IMR-90 (cell line): ENCODE results near the gene LIPN. TPM values are rescaled to one million over a fixed set of nuclear protein-coding genes. Genes with fewer than 3 reads are reported as not detected.

Source experiments
- ATAC-seq: fragments of 200-7000 bp; cut with Tn5 transposase; 2 replicates; pipeline ENCODE4 v1.9.1; 2020; ENCODE audit warnings: low read depth, mild to moderate bottlenecking, moderate library complexity
- BruUV-seq: library from RNA; stranded (reverse); fragments of 400-500 nt; replicated peaks from 2 replicates; lab custom pipeline; 2021; lab: Mats Ljungman, UMichigan
- CTCF ChIA-PET: fragments of 300-600 bp; formaldehyde crosslinking; extraction: SDS; loops from one replicate; lab custom pipeline; 2021; ENCODE audit warnings: antibody characterized with exemption; lab: Yijun Ruan, JAX
- POLR2A ChIA-PET: fragments of 300-600 bp; sonication (Branson Sonifier 250); formaldehyde crosslinking; loops from one replicate; lab custom pipeline; 2022; ENCODE audit warnings: antibody characterized with exemption; ENCODE audit not compliant: unreplicated experiment; lab: Charles Lee
- DNase-seq: peaks from one replicate; pipeline ENCODE4 v3.0.0; 2013
- H2AFZ ChIP-seq: replicated peaks from 2 replicates; pipeline ENCODE3; 2013; ENCODE audit warnings: low read length, mild to moderate bottlenecking; ENCODE audit not compliant: poor library complexity
- H2AK5ac ChIP-seq: 2 replicates; pipeline ENCODE4 v1.6.1; 2013; ENCODE audit warnings: low read depth, low read length, inconsistent platforms
- H2AK9ac ChIP-seq: replicated peaks from 2 replicates; pipeline ENCODE3; 2013; ENCODE audit warnings: mild to moderate bottlenecking, low read depth, low read length, moderate library complexity; ENCODE audit not compliant: poor library complexity
- H2BK120ac ChIP-seq: 2 replicates; pipeline ENCODE4 v1.6.1; 2013; ENCODE audit warnings: low read depth, low read length, inconsistent platforms
- H2BK15ac ChIP-seq: 3 replicates; pipeline ENCODE4 v1.6.1; 2013; ENCODE audit warnings: low read depth, low read length, inconsistent platforms
- H2BK20ac ChIP-seq: 2 replicates; pipeline ENCODE4 v1.6.1; 2013; ENCODE audit warnings: low read depth, mild to moderate bottlenecking, inconsistent platforms, low read length, moderate library complexity
- H2BK5ac ChIP-seq: 2 replicates; pipeline ENCODE4 v1.6.1; 2013; ENCODE audit warnings: mild to moderate bottlenecking, low read depth, low read length, inconsistent platforms; ENCODE audit not compliant: poor library complexity, severe bottlenecking
- H3K14ac ChIP-seq: replicated peaks from 2 replicates; pipeline ENCODE4 v1.6.1; 2013; ENCODE audit warnings: low read depth, low read length, inconsistent platforms
- H3K18ac ChIP-seq: 2 replicates; pipeline ENCODE4 v1.6.1; 2013; ENCODE audit warnings: low read depth, low read length, control low read depth
- H3K23ac ChIP-seq: 2 replicates; pipeline ENCODE4 v1.6.1; 2013; ENCODE audit warnings: low read depth, low read length, inconsistent platforms
- H3K27ac ChIP-seq: 2 replicates; pipeline ENCODE4 v1.5.1; 2013; ENCODE audit warnings: mild to moderate bottlenecking, control low read depth, low read length; ENCODE audit not compliant: insufficient read depth
- H3K27me3 ChIP-seq: 2 replicates; pipeline ENCODE4 v1.6.1; 2013; ENCODE audit warnings: low read length; ENCODE audit not compliant: control insufficient read depth, insufficient read depth
- H3K36me3 ChIP-seq: 2 replicates; pipeline ENCODE4 v1.6.1; 2013; ENCODE audit warnings: low read length, mixed read lengths; ENCODE audit not compliant: control insufficient read depth, insufficient read depth
- H3K4ac ChIP-seq: 2 replicates; pipeline ENCODE4 v1.6.1; 2013; ENCODE audit warnings: low read depth, low read length, inconsistent platforms
- H3K4me1 ChIP-seq: 2 replicates; pipeline ENCODE4 v1.6.1; 2013; ENCODE audit warnings: low read length, mixed read lengths; ENCODE audit not compliant: control insufficient read depth, insufficient read depth
- H3K4me2 ChIP-seq: 2 replicates; pipeline ENCODE4 v1.6.1; 2013; ENCODE audit warnings: low read depth, mild to moderate bottlenecking, control low read depth, low read length, moderate library complexity
- H3K4me3 ChIP-seq: 2 replicates; pipeline ENCODE4 v1.5.1; 2013; ENCODE audit warnings: low read depth, mild to moderate bottlenecking, control low read depth, low read length, moderate library complexity; ENCODE audit not compliant: insufficient read depth
- H3K56ac ChIP-seq: 2 replicates; pipeline ENCODE4 v1.6.1; 2013; ENCODE audit warnings: low read length, inconsistent platforms; ENCODE audit not compliant: insufficient read depth; ENCODE audit errors: extremely low read depth
- H3K79me1 ChIP-seq, 2 experiments: 2 replicates each; pipeline ENCODE4 v1.6.1; 2013; ENCODE audit warnings: low read length in 2 of 2, inconsistent platforms in 1 of 2, low read depth in 1 of 2
- H3K9ac ChIP-seq: 2 replicates; pipeline ENCODE4 v1.6.1; 2013; ENCODE audit warnings: low read depth, low read length, control low read depth
- H3K9me1 ChIP-seq: 2 replicates; pipeline ENCODE4 v1.6.1; 2013; ENCODE audit warnings: low read length, inconsistent platforms; ENCODE audit not compliant: insufficient read depth
- H3K9me3 ChIP-seq: 2 replicates; pipeline ENCODE4 v1.6.1; 2013; ENCODE audit warnings: low read length; ENCODE audit not compliant: control insufficient read depth, insufficient read depth
- H4K20me1 ChIP-seq: 2 replicates; pipeline ENCODE4 v1.6.1; 2013; ENCODE audit warnings: low read length, inconsistent platforms; ENCODE audit not compliant: insufficient read depth
- H4K5ac ChIP-seq: 2 replicates; pipeline ENCODE4 v1.6.1; 2013; ENCODE audit warnings: mild to moderate bottlenecking, low read depth, low read length, control low read depth
- H4K8ac ChIP-seq, 2 experiments: 2 replicates each; pipeline ENCODE4 v1.6.1; 2013; ENCODE audit warnings: low read depth in 2 of 2, low read length in 2 of 2, control low read depth in 1 of 2, inconsistent platforms in 1 of 2
- H4K91ac ChIP-seq: 2 replicates; pipeline ENCODE4 v1.6.1; 2013; ENCODE audit warnings: low read depth, low read length, inconsistent platforms; ENCODE audit not compliant: insufficient read depth
- BHLHE40 ChIP-seq: fragments of 150-350 bp; IDR thresholded peaks from 2 replicates; pipeline ENCODE4 v1.6.1; 2016; ENCODE audit warnings: mild to moderate bottlenecking, low read depth, low read length
- CEBPB ChIP-seq: IDR thresholded peaks from 2 replicates; pipeline ENCODE4 v1.6.1; 2012; ENCODE audit warnings: low read depth, low read length, improper control_type of control experiment
- CHD1 ChIP-seq: IDR thresholded peaks from 2 replicates; pipeline ENCODE4 v1.6.1; 2012; ENCODE audit warnings: low read depth, low read length, improper control_type of control experiment
- FOS ChIP-seq: fragments of 150-350 bp; IDR thresholded peaks from 2 replicates; pipeline ENCODE4 v1.6.1; 2016; ENCODE audit warnings: low read depth, low read length
- MAFK ChIP-seq: IDR thresholded peaks from 2 replicates; pipeline ENCODE4 v1.6.1; 2012; ENCODE audit warnings: low read depth, low read length, improper control_type of control experiment
- MAZ ChIP-seq: IDR thresholded peaks from 2 replicates; pipeline ENCODE4 v1.6.1; 2012; ENCODE audit warnings: low read depth, mild to moderate bottlenecking, low read length, improper control_type of control experiment, moderate library complexity, borderline replicate concordance
- MXI1 ChIP-seq: IDR thresholded peaks from 2 replicates; pipeline ENCODE4 v1.6.1; 2012; ENCODE audit warnings: low read depth, mild to moderate bottlenecking, low read length, moderate library complexity, borderline replicate concordance
- NFE2L2 ChIP-seq: fragments of 150-350 bp; IDR thresholded peaks from 2 replicates; pipeline ENCODE4 v1.6.1; 2016; ENCODE audit warnings: low read depth, mild to moderate bottlenecking, low read length
- RAD21 ChIP-seq: IDR thresholded peaks from 2 replicates; pipeline ENCODE4 v1.6.1; 2012; ENCODE audit warnings: low read length, improper control_type of control experiment
- RCOR1 ChIP-seq: IDR thresholded peaks from 2 replicates; pipeline ENCODE4 v1.6.1; 2012; ENCODE audit warnings: mild to moderate bottlenecking, low read length, improper control_type of control experiment; ENCODE audit not compliant: insufficient replicate concordance
- RFX5 ChIP-seq: IDR thresholded peaks from 2 replicates; pipeline ENCODE4 v1.8.0; 2012; ENCODE audit warnings: low read depth, mild to moderate bottlenecking, low read length, moderate library complexity
- WGBS, 2 experiments: methylation state at CpG; one replicate each; pipeline versions ENCODE4 v1.1.5 to v1.1.7; 2013; ENCODE audit warnings: missing lambda C conversion rate in 2 of 2; ENCODE audit not compliant: insufficient read length in 1 of 2; ENCODE audit errors: extremely low coverage in 2 of 2; 5-methylcytosine and 5-hydroxymethylcytosine counted together
- dilution Hi-C: fragments of 300-500 bp; cut with HindIII; formaldehyde crosslinking; loops from one replicate; pipeline ENCODE4 v1.14.3; 2018; ENCODE audit warnings: low sequenced_read_pairs; ENCODE audit not compliant: unreplicated experiment
- in situ Hi-C: fragments of 300-500 bp; cut with MboI; formaldehyde crosslinking; loops from 3 replicates; pipeline ENCODE4 v1.14.3; 2019; ENCODE audit warnings: low sequenced_read_pairs, inconsistent platforms, mixed read lengths
- intact Hi-C: fragments of 100-400 bp; cut with micrococcal nuclease; formaldehyde crosslinking; loops from 2 replicates; pipeline ENCODE4 v1.10.0; 2022
- polyA plus RNA-seq, 3 experiments: library from polyadenylated mRNA; depleted of rRNA; stranded (reverse); fragments of >200 nt; gene quantifications; 2 replicates each; pipeline ENCODE4 v1.2.3, GENCODE V29; 2012; ENCODE audit warnings: low replicate concordance in 1 of 3
- total RNA-seq: library from RNA; depleted of rRNA; stranded (reverse); fragments of >200 nt; gene quantifications from 2 replicates; pipeline ENCODE4 v1.2.3, GENCODE V29; 2012
- TF ChIP-seq, protein P1 (sequence below): fragments of 150-350 bp; IDR thresholded peaks from 2 replicates; pipeline ENCODE4 v1.6.1; 2017; ENCODE audit warnings: mild to moderate bottlenecking, antibody characterized with exemption, low read length, low read depth
- TF ChIP-seq, protein P2 (sequence below): fragments of 150-350 bp; IDR thresholded peaks from 2 replicates; pipeline ENCODE4 v1.6.1; 2016; ENCODE audit warnings: low read depth, mild to moderate bottlenecking, low read length, moderate library complexity, borderline replicate concordance
- TF ChIP-seq, protein P3 (sequence below): conservative IDR thresholded peaks from 2 replicates; pipeline ENCODE4 v1.5.1; 2012; ENCODE audit warnings: mild to moderate bottlenecking, low read depth, low read length, improper control_type of control experiment

Gene LIPN
- total and polyA plus RNA-seq, 2 of the 4 experiments (the other 2 are of a cell fraction), result not detected

GRCh38 chr10:88781206-88781605 is 21.4 kb downstream of the LIPN start:
- Histone ChIP-seq H2AFZ (no peak overlapping the region), H3K27ac (no peak overlapping the region), H4K8ac (no peak overlapping the region), H3K9ac (no peak overlapping the region), H3K79me1 (no peaks in the 10 kb centered on the region), H3K14ac (no peak overlapping the region), H2BK5ac (no peak overlapping the region), H3K4me1 (no peaks in the 10 kb centered on the region), H4K20me1 (no peaks in the 10 kb centered on the region), H3K23ac (no peak overlapping the region), H4K5ac (no peak overlapping the region), H3K18ac (no peak overlapping the region), H2BK15ac (no peak overlapping the region), H3K56ac (no peak overlapping the region), H3K4ac (no peak overlapping the region), H3K4me3 (no peak overlapping the region), H2AK9ac (no peak overlapping the region), H2BK120ac (no peak overlapping the region), H3K27me3 (peaks cover 3% of the 10 kb centered on the region; the same call in 1 of the 2 replicates), H2AK5ac (no peak overlapping the region), H3K4me2 (no peak overlapping the region), H2BK20ac (no peak overlapping the region), H3K9me3 (no peaks in the 10 kb centered on the region), H4K91ac (no peak overlapping the region), H3K36me3 (no peaks in the 10 kb centered on the region), H3K9me1 (no peaks in the 10 kb centered on the region)
- TF ChIP-seq MXI1, result no peak
- TF ChIP-seq CEBPB, result no peak
- TF ChIP-seq MAFK, result no peak
- TF ChIP-seq FOS, result no peak
- TF ChIP-seq RFX5, result no peak
- TF ChIP-seq, protein P1, sequence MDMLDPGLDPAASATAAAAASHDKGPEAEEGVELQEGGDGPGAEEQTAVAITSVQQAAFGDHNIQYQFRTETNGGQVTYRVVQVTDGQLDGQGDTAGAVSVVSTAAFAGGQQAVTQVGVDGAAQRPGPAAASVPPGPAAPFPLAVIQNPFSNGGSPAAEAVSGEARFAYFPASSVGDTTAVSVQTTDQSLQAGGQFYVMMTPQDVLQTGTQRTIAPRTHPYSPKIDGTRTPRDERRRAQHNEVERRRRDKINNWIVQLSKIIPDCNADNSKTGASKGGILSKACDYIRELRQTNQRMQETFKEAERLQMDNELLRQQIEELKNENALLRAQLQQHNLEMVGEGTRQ, result no peak
- TF ChIP-seq RCOR1, result no peak
- TF ChIP-seq BHLHE40, result no peak
- TF ChIP-seq RAD21, result no peak
- TF ChIP-seq MAZ, result no peak
- TF ChIP-seq, protein P2, sequence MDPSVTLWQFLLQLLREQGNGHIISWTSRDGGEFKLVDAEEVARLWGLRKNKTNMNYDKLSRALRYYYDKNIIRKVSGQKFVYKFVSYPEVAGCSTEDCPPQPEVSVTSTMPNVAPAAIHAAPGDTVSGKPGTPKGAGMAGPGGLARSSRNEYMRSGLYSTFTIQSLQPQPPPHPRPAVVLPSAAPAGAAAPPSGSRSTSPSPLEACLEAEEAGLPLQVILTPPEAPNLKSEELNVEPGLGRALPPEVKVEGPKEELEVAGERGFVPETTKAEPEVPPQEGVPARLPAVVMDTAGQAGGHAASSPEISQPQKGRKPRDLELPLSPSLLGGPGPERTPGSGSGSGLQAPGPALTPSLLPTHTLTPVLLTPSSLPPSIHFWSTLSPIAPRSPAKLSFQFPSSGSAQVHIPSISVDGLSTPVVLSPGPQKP, result no peak
- TF ChIP-seq CHD1, result no peak
- TF ChIP-seq, protein P3, sequence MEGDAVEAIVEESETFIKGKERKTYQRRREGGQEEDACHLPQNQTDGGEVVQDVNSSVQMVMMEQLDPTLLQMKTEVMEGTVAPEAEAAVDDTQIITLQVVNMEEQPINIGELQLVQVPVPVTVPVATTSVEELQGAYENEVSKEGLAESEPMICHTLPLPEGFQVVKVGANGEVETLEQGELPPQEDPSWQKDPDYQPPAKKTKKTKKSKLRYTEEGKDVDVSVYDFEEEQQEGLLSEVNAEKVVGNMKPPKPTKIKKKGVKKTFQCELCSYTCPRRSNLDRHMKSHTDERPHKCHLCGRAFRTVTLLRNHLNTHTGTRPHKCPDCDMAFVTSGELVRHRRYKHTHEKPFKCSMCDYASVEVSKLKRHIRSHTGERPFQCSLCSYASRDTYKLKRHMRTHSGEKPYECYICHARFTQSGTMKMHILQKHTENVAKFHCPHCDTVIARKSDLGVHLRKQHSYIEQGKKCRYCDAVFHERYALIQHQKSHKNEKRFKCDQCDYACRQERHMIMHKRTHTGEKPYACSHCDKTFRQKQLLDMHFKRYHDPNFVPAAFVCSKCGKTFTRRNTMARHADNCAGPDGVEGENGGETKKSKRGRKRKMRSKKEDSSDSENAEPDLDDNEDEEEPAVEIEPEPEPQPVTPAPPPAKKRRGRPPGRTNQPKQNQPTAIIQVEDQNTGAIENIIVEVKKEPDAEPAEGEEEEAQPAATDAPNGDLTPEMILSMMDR, result no peak
- no peak for TF ChIP-seq NFE2L2
- DNase-seq (no peak), ATAC-seq (no peak)
- BruUV-seq, result no TSS peak
- CTCF ChIA-PET, result interaction anchor here (0.8 kb wide), 1 partner anchor 7 kb away, joined by 3 read pairs; no protein-coding TSS in a partner anchor
- intact Hi-C loops (loop anchor here (5.0 kb wide), 1 partner anchor 74 kb away; the partner anchor contains the start of gene LIPK), dilution Hi-C loops (no loop called here), in situ Hi-C loops (no loop called here)
- WGBS, 2 experiments, result no CpG with 5 or more reads among the region's 2 CpGs
- POLR2A ChIA-PET, result no interaction called here
